Globus pallidus (tissue), 1 donor: ENCODE results near the gene TAF11.
"Not testable (repeated sequence)": the region's sequence is repeated elsewhere in the genome, so short reads cannot be mapped to it uniquely, and the experiment has no call there.

Experiments used
- DNase-seq: peaks from one replicate; pipeline ENCODE4 v3.0.0-alpha.2; 2015; ENCODE audit warnings: low spot score

The TAF11 gene

GRCh38 chr6:34904990-34905613 is 17.3 kb upstream of the TAF11 start:
- DNase-seq = no peak

DNA sequence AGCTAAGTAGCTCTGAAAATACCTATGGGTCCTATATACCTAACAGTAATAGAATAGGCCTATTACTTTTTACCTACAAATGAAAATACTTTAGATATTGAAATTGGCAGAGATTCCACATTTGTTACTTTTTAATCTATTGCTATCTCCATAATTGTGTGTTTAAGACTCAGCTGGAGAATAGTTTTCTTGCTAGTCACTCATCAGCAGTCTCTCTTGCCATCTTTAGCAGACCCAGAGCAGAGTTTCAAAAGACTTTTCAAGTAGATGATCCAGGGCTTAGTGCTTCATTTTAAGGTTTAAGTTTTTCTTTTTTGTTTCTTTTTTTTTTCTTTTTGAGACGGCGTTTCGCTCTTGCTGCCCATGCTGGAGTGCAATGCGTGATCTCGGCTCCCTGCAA is 14.1 kb upstream of the TAF11 start:
- DNase-seq = no peak

DNA sequence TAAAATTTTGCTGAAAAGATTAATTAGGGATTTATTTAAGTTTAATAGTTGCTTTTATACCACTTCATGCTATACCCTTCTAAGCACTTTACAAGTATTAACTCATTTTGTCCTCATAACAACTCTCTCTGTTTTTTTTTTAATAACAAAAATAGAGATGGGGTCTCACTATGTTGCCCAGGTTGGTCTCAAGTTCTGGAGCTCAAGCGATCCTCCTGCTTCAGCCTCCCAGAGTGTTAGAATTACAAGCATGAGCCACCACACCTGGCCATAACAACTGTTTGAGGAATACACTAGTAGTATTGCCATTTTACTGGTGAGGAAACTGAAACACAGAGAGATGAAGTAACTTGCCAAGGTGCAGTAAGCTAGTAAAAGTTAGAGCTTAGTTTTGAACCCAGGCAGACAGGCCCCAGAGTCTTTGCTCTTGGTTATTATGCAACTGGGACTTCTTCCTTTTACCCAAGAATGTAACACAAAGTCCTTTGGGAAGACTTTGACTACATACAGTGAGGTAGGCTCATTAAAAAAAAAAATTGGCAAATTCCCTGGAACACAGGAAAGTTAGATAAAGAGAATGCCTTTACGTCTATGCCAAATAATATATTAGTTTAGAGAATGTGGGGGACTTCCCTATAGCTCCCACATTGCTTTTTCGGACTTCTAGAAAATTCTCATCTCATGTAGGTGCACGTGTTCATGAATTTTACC is 12.6 kb upstream of the TAF11 start:
- no peak for DNase-seq

- not testable (repeated sequence) for DNase-seq
Observed at GRCh38 chr6:34899748-34900147, 11.9 kb upstream of the TAF11 start.

DNA sequence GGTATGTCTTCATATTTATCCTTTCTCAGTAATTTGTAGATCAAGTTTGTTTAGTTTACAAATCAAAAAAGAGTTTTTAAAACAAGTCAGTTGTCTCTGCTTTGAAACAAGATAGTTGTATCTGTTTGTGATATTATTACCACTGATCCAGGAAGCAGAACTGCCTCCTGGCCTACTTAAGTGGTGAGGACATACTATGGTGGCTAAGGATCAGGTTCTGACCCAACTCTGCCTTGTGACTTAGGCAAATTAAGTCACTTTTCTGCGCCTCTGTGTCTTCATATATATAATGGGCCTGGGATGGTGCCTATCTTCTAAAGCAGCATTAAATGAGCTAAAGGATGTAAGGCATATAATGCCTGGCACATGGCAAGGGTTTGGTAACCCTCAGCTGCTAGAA is 9.9 kb upstream of the TAF11 start:
- no peak for DNase-seq

DNA sequence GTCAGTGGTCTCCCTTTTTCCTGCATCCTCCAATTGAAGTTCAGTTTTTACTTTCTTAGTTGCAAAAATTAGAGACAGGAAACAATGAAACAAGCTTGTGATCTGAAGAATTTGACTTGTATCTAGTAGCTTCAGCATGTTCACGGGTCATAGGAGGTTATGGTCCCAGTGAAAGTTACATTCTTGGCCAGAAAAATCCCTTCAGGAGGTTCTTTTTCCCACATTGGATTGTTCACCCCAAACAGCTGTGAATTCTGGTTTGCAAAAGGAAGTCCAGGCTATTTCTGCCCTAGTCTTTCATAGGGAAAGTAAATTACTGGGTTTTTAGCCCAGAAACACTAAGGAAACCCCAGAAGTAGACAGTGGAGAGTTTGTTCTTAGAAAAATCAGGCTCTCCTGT is 9.3 kb upstream of the TAF11 start:
- no peak for DNase-seq

DNA sequence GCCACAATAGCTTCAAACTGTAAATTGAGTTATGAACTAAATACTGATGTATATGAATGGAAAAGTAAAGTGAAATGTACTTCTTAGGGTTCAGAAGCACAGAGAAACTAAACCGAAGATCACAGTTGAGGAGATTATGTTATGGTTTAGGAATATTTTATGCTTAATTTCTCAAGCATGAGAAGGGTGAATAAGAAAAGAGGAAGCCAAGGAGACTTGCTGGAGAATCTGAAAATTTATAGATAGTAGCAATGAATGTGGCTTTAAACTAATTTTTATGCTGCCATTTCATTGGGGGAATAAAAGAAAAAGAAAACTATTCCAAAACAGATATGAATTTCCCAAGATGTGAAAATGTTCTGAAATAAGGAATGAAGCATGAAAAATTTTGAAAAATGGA is 6.9 kb upstream of the TAF11 start:
- DNase-seq = no peak

GRCh38 chr6:34891296-34891695 is 3.5 kb upstream of the TAF11 start:
- DNase-seq = no peak

DNA sequence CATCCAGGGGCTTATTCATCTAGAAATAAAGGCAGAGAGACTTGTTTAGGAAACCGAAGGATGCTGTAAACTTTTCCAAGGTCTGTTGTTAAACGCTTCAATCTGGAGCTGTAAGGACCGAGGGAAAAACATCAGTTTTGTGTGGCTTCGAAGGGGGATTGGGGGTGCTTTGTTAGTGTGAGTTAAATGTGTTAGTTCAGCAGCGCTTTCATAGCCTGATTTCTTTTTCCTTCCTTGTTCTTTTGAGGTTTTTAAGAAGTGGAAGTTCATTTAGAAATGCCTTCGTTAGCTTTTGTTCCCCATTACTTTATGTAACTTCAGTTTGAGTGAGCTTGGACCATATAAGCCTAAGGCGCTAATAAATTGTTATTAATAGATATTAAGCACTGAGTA is 2.7 kb upstream of the TAF11 start:
- peak; percentile 29 for DNase-seq

DNA sequence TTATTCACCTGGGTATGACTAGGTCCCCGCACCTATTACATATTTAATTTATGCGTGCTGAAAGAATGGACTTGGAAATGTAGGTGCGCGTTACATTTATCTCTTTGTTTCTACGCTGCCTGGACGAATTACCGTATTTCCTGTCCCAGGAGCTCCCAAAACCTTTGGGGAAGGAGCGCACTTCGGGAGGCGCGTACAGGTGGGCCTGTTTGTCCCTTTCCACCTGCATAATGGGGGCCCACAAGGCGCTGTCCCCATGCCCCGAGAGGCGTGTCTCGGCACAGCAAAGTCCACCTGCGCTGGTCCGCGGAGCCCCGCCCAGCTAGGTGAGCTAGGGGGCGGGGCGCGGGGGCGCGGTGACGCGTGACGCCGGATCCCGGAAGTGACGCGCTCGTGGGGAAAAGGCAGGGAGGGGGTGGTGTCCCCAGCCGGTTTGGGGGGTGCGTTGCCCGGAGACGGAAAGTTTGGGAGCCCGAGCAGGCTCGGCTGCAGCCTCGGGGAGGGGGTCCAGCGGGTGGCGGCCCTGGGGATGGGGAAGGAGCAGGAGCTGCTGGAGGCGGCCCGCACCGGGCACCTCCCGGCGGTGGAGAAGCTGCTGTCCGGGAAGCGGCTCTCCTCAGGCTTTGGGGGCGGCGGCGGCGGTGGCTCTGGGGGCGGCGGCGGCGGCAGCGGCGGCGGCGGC is 1.2 kb upstream of the TAF11 start, which contains the start of gene ANKS1A:
TSS of gene ANKS1A (plus strand) at position 382 of the 682 bp plus-strand sequence. CDS start at position 530, 148 bp downstream.
- peak; percentile 73 for DNase-seq

DNA sequence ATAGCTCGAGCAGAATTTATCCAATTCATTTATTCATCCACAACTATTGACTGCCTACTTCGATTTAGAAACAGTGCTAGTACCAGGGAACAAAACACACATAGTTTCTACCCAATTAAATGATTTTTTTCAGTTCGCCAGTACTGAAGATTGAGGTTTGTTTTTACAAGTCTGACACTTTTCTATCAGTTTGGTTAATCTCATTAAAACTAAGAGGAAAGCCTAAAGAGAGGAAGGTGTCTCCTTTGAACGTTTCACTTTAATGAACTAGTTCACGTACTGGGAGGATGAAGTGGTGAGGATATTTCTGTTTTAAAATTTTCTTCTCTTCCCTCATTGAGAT is 643 bp upstream of the TAF11 start:
- no peak for DNase-seq

DNA sequence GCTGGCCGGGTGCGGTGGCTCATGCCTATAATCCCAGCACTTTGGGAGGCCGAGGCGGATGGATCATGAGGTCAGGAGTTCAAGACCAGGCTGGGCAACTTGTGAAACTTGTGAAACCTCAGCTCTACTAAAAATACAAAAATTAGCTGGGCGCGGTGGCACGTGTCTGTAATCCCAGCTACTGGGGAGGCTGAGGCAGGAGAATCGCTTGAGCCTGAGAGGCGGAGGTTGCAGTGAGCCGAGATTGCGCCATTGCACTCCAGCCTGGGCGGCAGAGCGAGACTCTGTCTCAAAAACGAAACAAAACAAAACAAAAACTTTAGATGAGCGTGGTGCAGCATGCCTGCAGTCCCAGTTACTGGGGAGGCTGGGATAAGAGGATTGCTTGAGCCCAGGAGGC is 2.0 kb downstream of the TAF11 start:
- DNase-seq = not testable (repeated sequence)

DNA sequence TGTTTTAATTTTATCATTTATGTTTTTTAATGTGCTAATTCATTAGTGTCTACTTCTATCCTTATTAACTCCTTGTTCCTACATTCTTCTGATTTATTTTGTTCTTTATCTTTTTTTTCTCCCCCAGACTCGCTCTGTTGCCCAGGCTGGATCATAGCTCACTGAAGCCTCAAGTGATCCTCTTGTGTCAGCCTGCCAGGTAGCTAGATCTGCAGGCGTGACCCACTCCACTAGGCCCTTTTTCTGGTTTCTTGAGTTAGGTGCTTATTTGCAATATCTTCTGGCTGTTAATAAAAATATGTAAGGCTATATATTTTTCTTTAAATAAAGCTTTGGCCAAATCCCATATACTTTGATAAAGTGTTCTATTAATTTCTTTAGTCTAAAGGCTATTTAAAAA is 2.8 kb downstream of the TAF11 start:
- no peak for DNase-seq

DNA sequence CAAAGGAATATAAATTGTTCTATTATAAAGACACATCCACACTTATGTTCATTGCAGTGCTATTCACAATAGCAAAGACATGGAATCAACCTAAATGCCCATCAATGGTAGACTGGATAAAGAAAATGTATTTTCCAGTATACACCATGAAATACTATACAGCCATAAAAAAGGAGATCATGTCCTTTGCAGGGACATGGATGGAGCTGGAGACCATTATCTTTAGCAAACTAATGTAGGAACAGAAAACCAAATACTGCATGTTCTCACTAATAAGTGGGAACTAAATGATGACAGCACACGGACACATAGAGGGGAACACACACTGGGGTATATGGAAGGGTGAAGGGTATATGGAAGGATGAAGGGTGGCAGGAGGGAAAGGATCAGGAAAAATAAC is 3.8 kb downstream of the TAF11 start:
- DNase-seq = not testable (repeated sequence)

DNA sequence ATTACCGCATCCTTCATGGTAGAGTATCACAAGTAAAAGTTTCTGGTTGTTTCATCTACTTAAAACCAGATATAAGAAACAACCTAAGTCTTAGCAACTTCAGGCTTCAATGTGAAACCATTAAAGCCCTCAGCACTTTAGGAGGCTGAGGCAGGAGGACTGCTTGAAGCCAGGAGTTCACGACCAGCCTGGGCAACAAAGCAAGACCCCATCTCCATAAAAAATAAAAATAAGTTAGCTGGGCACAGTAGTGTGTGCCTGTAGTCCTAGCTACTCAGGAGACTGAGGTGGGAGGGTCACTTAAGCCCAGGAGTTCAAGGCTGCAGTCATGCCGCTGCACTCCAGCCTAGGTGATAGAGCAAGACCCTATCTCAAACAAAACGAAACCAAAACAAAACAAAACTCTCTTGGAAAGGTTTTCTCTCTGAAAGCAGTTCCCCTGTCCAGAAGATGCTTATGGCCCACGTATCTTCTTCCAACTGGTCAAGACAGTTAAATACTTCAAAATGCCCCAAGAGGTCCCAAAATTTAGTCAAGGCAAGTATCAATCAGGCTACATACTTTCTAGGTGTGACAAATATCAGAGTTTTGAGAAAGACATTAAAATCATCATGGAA is 9.9 kb downstream of the TAF11 start:
- no peak for DNase-seq

DNA sequence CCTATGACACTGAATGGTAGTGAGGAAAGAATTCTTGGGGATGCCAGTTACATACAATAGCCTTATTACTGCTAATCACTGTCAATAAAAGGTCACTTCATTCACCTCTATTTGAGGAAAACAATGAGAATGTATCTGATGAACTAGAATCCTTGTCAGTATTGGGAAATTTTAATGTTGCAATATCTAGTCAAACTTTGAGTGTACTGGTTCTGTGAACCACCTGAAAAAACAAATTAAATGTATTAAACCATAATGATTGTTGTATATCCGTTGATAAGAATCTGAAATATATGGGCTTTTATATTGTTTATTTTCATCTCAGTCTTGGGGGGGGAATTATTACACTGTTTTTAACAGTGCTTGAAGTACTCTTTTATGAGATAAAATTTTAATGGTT is 10.6 kb downstream of the TAF11 start:
- DNase-seq = no peak

DNA sequence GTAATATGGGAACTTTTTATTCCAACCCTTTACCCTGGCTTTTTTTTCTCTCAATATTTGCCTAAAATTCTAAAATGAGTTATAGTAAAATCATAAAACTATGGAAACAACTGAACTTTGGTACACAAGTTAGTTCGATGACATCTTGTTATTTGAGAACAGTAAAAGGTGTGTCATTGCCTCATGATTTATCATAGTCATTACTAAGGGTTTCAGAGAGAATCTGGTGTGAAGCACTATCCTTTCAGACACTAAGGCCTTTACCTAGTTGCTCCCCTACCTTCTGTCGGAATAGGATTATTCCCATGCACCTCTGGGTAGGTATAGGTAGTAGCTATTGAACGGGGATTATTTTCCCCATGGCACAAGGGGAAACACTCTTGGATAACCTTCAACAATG is 11.4 kb downstream of the TAF11 start:
- no peak for DNase-seq

DNA sequence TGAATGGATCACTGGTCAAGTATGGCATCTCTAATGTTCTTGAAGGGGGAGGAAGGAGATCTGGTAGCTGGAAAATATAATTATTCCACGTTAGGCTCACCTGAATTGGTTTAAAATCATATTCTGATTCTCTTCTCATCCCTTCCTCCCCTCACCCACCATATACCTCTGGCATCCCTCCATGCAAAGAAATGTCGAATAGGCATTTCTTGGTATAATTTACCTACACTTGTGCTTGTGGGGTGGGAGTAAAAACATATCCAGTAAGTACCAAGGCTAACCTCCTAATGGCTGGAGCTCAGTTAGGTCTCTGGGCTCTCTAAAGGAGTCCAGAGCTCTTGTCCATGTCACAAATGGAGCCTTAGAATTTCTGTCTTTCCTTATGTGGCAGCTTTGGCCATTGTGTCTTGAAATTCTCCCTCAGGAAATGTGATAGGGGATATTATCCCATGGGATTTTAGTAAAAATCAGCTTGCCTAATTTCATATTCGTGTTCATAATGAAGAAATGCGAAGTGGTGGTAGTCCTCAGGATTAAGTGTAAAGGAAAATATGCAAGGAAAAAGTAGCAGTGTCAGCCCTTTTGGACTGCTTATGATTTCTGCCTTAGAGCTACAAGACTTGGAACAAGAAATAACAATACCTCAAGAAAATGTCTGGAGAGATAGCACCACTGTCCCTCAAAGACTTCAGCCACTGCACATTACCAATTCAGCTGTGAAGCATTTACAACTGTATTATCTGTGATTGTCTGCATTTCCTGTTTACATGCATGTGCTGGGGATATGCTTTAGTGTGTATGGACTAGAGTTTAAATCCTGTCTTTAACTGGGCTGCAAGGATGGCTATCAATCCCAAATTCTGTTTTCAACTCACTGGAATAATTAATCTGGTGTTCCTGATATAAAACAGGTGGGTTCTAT is 12.3 kb downstream of the TAF11 start:
- DNase-seq = no peak

DNA sequence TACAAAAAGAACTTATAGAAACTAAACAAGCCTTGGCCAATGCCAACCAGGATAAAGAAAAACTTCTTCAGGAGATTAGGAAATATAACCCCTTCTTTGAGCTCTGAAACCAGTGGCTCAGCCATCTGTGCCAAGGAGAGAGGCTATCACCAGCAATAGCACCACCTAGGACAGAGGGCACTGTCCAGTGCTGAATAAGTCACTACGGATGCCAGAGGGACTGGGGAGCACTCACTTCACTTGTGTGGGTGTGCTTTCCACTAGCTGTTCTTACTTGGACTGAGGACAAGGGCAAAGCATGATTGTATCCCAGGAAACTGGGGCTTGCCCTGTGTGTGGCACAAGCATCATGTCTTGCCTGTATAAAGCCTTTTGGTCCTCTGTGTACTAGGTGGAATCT is 15.5 kb downstream of the TAF11 start:
- no peak for DNase-seq

DNA sequence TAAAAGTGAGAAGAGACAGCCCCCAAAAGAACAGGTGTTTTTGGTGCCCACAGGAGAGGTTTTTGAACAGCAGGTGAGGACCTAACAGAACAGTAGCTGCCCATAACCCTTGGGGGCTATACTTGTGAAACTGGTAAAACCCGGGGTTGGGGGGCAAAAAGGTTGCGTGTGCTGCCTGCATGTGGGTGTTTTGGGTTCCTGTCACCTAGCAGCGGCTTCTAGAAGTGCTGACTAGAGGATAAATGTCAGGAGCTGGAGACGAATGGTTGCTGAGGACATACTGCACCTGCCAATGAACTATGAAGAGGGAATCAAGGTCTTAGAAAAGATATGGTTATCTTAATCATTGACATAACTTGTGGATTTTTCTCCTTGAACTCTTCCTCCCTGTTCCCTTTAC is 16.0 kb downstream of the TAF11 start:
- no peak for DNase-seq

DNA sequence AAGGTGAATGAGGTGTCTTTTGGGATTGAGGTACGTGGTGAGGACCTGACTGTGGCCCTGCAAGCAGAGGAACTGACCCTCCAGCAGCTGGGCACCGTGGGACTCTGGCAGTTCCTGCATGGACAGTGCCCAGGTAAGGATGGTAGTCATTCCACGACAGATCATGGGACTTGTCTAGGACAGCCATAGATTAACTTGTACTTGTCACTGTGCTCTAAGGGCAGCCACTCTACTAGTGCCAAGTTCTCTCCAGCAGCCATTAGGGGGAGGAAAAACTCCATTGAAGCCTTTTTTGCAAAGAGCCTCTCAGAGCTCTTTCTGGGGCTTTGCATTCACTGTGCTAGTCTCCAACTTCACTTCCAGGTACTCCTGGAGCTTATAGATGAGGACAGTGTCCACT is 20.4 kb downstream of the TAF11 start:
- DNase-seq = no peak

DNA sequence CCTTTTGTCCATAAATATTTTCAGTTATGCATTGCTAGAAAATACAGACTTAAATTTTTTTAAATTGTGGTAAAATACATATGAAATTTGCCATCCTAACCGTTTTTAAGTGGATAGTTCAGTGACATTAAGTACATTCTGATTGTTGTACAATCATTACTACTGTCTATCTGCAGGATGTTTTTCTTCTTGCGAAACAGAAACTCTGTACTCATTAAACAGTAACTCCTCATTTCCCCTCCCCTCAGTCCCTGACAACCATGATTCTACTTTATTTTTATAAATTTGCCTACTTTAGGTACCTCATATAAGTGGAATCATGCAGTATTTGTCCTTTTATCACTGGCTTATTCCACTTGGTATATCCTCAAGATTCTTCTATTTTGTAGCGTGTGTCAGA is 21.3 kb downstream of the TAF11 start:
- no peak for DNase-seq
